ENCODE results near the gene USP6NL.
A peak's percentile ranks its signal among the peaks of the same experiment; 100 is the strongest.

USP6NL gene

DNA sequence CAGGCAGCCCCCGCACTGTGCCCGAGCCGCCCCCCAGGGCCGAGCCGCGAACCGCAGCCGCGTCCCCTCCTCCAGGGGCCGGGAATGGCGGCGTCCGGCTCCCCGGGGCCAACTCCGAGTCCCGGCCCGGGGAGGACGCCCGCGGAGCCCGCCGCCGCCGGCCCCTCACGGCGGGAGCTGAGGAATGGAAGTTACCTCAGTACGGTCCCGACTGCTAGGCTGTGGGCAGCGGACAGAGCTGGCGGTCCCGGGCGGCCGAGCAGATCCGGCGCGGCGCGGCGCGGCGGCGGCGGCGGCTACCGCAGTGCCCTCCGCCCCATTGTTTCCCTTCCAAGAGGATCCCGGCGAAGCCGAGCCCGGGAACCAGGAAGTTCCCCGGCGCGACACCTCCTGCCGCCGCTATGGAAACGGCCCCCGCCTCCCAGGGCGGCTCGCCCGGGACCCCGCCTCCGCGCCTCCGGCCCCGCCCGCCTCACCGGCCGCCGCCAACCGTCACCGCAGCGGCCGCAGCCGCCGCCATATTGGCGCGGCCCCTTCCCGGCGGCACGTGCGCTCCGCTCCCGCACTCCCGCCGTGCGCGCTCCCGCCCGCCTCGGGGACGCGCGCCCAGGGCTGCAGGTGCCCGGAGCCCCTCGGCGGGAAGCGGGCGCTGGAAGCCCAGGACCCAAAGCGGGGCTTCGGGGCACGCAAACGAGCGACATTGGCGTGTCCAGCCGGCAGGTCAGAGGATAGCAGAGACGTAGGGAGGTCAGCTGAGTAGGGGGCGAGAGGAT, at the start of gene USP6NL:
USP6NL (minus strand) TSS at position 403 of the 773 bp plus-strand sequence. CDS start 14,016 bp downstream, outside the sequence.
- no peak for DNase-seq (ENCODE audit: low read depth)
- peak within 1 kb of the TSS; percentile 97 for H3K4me3 ChIP-seq (ENCODE audit: low read depth, low read length)

DNA sequence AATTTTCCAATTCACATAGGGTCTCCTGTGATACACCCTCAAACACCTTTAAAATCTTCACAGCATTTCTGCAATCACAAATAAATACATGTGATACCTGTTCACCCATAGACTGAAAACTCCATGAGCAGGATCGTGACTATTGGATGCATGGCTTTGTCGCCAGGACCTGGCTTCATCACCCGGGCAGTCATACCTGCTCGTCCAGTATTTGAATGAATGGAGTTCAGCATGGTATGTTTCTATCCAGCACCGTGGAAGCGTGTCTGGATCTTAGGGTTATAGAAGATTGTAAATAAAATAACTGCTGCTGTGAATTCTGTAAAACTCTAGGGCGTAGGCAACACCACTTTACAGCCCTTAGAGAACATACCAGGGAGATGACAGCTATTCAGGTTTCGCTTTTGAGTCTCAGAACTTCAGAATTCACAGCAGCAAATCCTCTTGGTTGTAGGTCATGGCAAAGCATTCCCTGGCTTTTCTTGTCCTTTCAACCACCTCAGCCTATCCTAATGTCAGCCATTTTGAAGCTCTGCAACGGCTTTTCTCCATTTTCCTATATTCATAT, 47.4 kb upstream of the USP6NL start:
- TF ChIP-seq, protein P1, sequence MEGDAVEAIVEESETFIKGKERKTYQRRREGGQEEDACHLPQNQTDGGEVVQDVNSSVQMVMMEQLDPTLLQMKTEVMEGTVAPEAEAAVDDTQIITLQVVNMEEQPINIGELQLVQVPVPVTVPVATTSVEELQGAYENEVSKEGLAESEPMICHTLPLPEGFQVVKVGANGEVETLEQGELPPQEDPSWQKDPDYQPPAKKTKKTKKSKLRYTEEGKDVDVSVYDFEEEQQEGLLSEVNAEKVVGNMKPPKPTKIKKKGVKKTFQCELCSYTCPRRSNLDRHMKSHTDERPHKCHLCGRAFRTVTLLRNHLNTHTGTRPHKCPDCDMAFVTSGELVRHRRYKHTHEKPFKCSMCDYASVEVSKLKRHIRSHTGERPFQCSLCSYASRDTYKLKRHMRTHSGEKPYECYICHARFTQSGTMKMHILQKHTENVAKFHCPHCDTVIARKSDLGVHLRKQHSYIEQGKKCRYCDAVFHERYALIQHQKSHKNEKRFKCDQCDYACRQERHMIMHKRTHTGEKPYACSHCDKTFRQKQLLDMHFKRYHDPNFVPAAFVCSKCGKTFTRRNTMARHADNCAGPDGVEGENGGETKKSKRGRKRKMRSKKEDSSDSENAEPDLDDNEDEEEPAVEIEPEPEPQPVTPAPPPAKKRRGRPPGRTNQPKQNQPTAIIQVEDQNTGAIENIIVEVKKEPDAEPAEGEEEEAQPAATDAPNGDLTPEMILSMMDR (IDR thresholded peaks at IDR 0.05; ENCODE audit: low read depth, low read length, missing control alignments) = no peak
- no peak overlapping the region for H3K4me3 ChIP-seq (ENCODE audit: low read depth, low read length)
- no peak for DNase-seq (ENCODE audit: low read depth)

More for the DNA sequence above, at the start of gene USP6NL:
- TF ChIP-seq, protein P1 (IDR thresholded peaks at IDR 0.05; ENCODE audit: low read depth, low read length, missing control alignments) = no peak

DNA sequence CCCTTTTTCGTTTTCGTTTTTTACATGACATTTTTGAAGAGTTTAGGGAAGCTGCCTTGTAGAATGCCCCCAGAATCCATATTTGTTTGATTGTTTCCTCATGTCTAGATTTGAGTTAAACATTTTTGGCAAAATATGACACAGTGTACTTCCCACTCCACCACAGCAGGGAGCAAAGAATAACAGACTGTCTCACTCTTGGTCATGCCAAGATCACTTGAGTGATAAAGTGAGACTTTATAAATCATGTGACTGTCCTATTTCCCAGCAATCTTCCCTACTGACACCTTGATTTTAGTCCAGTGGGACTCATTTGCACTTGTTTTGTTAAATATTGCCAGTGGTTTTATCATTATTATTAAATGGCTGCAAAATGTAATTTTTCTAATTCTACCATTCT, 44.4 kb upstream of the USP6NL start:
- H3K4me3 ChIP-seq (ENCODE audit: low read depth, low read length) = no peak overlapping the region
- no peak for DNase-seq (ENCODE audit: low read depth)
- TF ChIP-seq, protein P1 (IDR thresholded peaks at IDR 0.05; ENCODE audit: low read depth, low read length, missing control alignments) = no peak

DNA sequence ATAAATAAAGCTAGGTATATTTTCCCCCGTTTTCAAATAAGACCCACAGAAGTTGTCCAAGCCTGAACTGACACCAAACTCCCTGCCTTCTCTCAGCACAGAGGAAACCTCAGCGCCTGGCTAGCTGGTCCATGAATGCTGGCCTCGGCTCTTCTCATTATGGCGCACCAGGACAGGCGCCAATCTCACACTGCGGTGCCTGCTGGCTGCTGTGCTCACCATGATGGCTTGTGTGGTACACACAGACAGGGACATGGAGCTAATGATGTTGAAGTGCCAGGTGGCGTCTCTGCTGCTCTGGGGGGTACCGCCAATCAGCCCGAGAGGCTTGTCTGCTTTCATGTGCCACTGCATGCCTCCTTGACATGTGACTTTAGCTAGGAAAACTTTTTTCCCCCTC, 43.2 kb upstream of the USP6NL start:
- no peak overlapping the region for H3K4me3 ChIP-seq (ENCODE audit: low read depth, low read length)
- TF ChIP-seq, protein P1 (IDR thresholded peaks at IDR 0.05; ENCODE audit: low read depth, low read length, missing control alignments) = no peak
- no peak for DNase-seq (ENCODE audit: low read depth)

DNA sequence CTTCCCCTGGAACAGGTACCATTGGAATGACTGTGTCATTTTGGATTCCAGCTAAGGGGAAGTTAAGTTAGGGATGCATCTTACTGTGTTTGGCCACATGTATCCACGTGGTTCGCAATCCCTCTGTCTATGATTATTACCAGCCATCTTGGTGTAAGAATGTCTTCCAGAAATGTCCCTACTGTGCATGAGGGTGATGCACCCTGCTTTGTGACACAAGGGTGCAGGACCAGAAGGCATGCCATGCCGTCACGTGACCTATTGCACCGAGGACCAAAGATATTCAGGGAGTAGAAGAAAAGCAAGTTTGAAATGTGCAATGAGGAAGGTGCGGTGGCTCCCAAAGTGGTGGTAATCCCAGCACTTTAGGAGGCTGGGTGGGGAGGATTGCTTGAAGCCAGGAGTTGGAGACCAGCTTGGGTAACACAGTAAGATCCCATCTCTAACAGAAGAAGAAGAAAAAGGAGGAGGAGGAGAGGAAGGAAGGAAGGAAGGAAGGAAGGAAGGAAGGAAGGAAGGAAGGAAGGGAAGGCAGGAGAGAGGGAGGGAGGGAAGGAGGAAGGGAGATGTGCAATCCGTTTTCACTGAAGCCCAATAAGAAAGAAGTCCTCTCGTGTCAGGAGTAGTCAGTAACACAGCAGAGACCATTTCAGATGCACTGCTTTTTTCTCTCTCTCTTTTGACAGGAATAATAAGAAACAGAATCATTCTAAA, 42.5 kb upstream of the USP6NL start:
- DNase-seq (ENCODE audit: low read depth) = no peak
- TF ChIP-seq, protein P1 (IDR thresholded peaks at IDR 0.05; ENCODE audit: low read depth, low read length, missing control alignments) = no peak
- no peak overlapping the region for H3K4me3 ChIP-seq (ENCODE audit: low read depth, low read length)

DNA sequence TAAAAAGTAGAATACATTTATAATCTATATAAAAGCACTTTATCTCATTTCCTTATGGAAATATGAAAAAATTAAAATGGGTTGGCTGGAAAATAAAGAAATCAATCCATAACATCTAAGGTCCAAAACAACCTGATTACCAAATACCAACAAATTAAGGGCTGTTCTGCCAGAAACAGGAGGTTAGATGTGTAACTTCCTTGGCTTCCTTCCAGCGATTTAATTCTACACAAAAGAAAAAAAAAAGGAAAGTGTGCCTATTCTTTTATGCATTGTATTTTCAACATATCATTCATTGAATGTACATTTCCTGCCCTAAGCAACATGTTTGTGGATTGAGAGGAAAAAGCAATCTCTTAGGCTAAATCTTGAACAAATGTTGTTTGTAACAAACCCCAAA, 36.2 kb upstream of the USP6NL start:
- no peak for DNase-seq (ENCODE audit: low read depth)
- TF ChIP-seq, protein P1 (IDR thresholded peaks at IDR 0.05; ENCODE audit: low read depth, low read length, missing control alignments) = no peak
- H3K4me3 ChIP-seq (ENCODE audit: low read depth, low read length) = no peak overlapping the region
